GM18520 (cell line): ENCODE measurements around the gene C1orf21.

Experiments used
- ATAC-seq: cut with Tn5 transposase; IDR thresholded peaks from one replicate; pipeline ENCODE4 v1.9.1; 2021; ENCODE audit not compliant: unreplicated experiment

Gene C1orf21

GRCh38 chr1:184621260-184621659 is 234.4 kb downstream of the C1orf21 start:
- no peak for ATAC-seq

GRCh38 chr1:184622136-184622823 is 235.5 kb downstream of the C1orf21 start:
- ATAC-seq, result no peak

- ATAC-seq, result no peak
Measured at GRCh38 chr1:184623404-184623803, 236.6 kb downstream of the C1orf21 start.

- ATAC-seq, result no peak
Measured at GRCh38 chr1:184624051-184624450, 237.2 kb downstream of the C1orf21 start.

- no peak for ATAC-seq
Measured at GRCh38 chr1:184624626-184625025, 237.8 kb downstream of the C1orf21 start.

GRCh38 chr1:184625271-184625670 is 238.4 kb downstream of the C1orf21 start:
- no peak for ATAC-seq

GRCh38 chr1:184626076-184627006 is 239.5 kb downstream of the C1orf21 start:
- ATAC-seq, result no peak

- no peak for ATAC-seq
Measured at GRCh38 chr1:184627007-184627341, 240.1 kb downstream of the C1orf21 start.

- no peak for ATAC-seq
Measured at GRCh38 chr1:184629266-184629665, 242.4 kb downstream of the C1orf21 start.

- no peak for ATAC-seq
Measured at GRCh38 chr1:184630679-184631060, 243.8 kb downstream of the C1orf21 start.

GRCh38 chr1:184632415-184633175 is 245.8 kb downstream of the C1orf21 start:
- ATAC-seq, result no peak

- no peak for ATAC-seq
Measured at GRCh38 chr1:184633785-184634184, 247.0 kb downstream of the C1orf21 start.

GRCh38 chr1:184634296-184634695 is 247.5 kb downstream of the C1orf21 start:
- no peak for ATAC-seq

GRCh38 chr1:184635347-184635979 is 248.6 kb downstream of the C1orf21 start:
- no peak for ATAC-seq

GRCh38 chr1:184635980-184636431 is 249.2 kb downstream of the C1orf21 start:
- ATAC-seq, result no peak

- ATAC-seq, result no peak
Measured at GRCh38 chr1:184637664-184638240, 250.9 kb downstream of the C1orf21 start.

GRCh38 chr1:184639205-184639604 is 252.4 kb downstream of the C1orf21 start:
- no peak for ATAC-seq

GRCh38 chr1:184640505-184640904 is 253.7 kb downstream of the C1orf21 start:
- no peak for ATAC-seq

- no peak for ATAC-seq
Measured at GRCh38 chr1:184641894-184642293, 255.1 kb downstream of the C1orf21 start.

- no peak for ATAC-seq
Measured at GRCh38 chr1:184643661-184644060, 256.8 kb downstream of the C1orf21 start.

- ATAC-seq, result no peak
Measured at GRCh38 chr1:184644771-184645170, 257.9 kb downstream of the C1orf21 start.
